BJ (cell line): ENCODE data around the gene NLRP3. TPM values are rescaled to one million over a fixed set of nuclear protein-coding genes. Genes with fewer than 3 reads are reported as not detected.
"Not testable (repeated sequence)": the region's sequence is repeated elsewhere in the genome, so short reads cannot be mapped to it uniquely, and the experiment has no call there.

Source experiments
- CTCF ChIA-PET: fragments of 350-600 bp; formaldehyde crosslinking; extraction: SDS; loops from one replicate; lab custom pipeline; 2021; ENCODE audit warnings: antibody characterized with exemption, inconsistent platforms; lab: Yijun Ruan, JAX
- POLR2A ChIA-PET: fragments of 300-600 bp; sonication (Branson Sonifier 250); formaldehyde crosslinking; extraction: SDS; loops from one replicate; lab custom pipeline; 2021; ENCODE audit warnings: antibody characterized with exemption; lab: Charles Lee
- DNase-seq: peaks from one replicate; pipeline ENCODE4 v3.0.0-alpha.2; 2011; ENCODE audit warnings: low read depth
- H3K27me3 ChIP-seq: 2 replicates; pipeline ENCODE4 v1.6.0; 2011; ENCODE audit warnings: low read length; ENCODE audit not compliant: control insufficient read depth, insufficient read depth
- H3K36me3 ChIP-seq: 2 replicates; pipeline ENCODE4 v1.5.1; 2011; ENCODE audit warnings: low read length; ENCODE audit not compliant: control insufficient read depth, insufficient read depth
- H3K4me3 ChIP-seq: 2 replicates; pipeline ENCODE4 v1.5.1; 2011; ENCODE audit warnings: low read depth, mild to moderate bottlenecking, control low read depth, low read length
- CTCF ChIP-seq: IDR thresholded peaks from 2 replicates; pipeline ENCODE4 v1.5.1; 2011; ENCODE audit warnings: low read depth, mild to moderate bottlenecking, control low read depth, inconsistent platforms, low read length, moderate library complexity; ENCODE audit not compliant: insufficient read depth
- polyA plus RNA-seq: library from polyadenylated mRNA; depleted of rRNA; stranded (reverse); fragments of >200 nt; gene quantifications from 2 replicates; pipeline ENCODE4 v1.2.3, GENCODE V29; 2011

Gene NLRP3
- polyA plus RNA-seq, 1 experiment: not detected

- DNase-seq: no peak
- no peak for TF ChIP-seq CTCF
- Histone ChIP-seq H3K36me3 (no peaks in the 10 kb centered on the region), H3K27me3 (0 out of 2 replicates have a peak, but pooled peaks cover 3% of the 10 kb centered on the region), H3K4me3 (no peak overlapping the region)
- POLR2A ChIA-PET: no interaction called here
- CTCF ChIA-PET: interaction anchor here (0.8 kb wide), 1 partner anchor 9 kb away, joined by 3 read pairs; no protein-coding TSS in a partner anchor
Measured at GRCh38 chr1:247376659-247377058, 39.3 kb upstream of the NLRP3 start.

- H3K27me3 ChIP-seq, POLR2A ChIA-PET, H3K4me3 ChIP-seq, H3K36me3 ChIP-seq, CTCF ChIA-PET, DNase-seq: not testable (repeated sequence)
Measured at GRCh38 chr1:247377656-247378055, 38.3 kb upstream of the NLRP3 start.

- no peak for DNase-seq
- Histone ChIP-seq H3K36me3 (no peaks in the 10 kb centered on the region), H3K4me3 (no peak overlapping the region), H3K27me3 (0 out of 2 replicates have a peak, but pooled peaks cover 3% of the 10 kb centered on the region)
- TF ChIP-seq CTCF: no peak
- ChIA-PET CTCF (interaction anchor here (1.6 kb wide), 1 partner anchor 12 kb away, joined by 10 read pairs; no protein-coding TSS in a partner anchor), POLR2A (no interaction called here)
Measured at GRCh38 chr1:247378334-247379073, 37.5 kb upstream of the NLRP3 start.

- CTCF ChIA-PET: interaction anchor here (1.3 to 4.4 kb wide), 3 partner anchors 9 to 13 kb away, joined by 4 to 20 read pairs (median 5); no protein-coding TSS in a partner anchor
- H3K36me3 ChIP-seq: no peaks in the 10 kb centered on the region
- no peak for TF ChIP-seq CTCF
- DNase-seq: no peak
- no peaks in the 10 kb centered on the region for H3K27me3 ChIP-seq
- H3K4me3 ChIP-seq: no peak overlapping the region
- POLR2A ChIA-PET: no interaction called here
Measured at GRCh38 chr1:247385283-247385682, 30.7 kb upstream of the NLRP3 start.

- ChIA-PET CTCF (interaction anchor here (1.1 to 1.3 kb wide), 2 partner anchors 9 to 14 kb away, joined by 3 to 4 read pairs; no protein-coding TSS in a partner anchor), POLR2A (no interaction called here)
- no peak for TF ChIP-seq CTCF
- Histone ChIP-seq H3K36me3 (no peaks in the 10 kb centered on the region), H3K27me3 (no peaks in the 10 kb centered on the region), H3K4me3 (no peak overlapping the region)
- DNase-seq: no peak
Measured at GRCh38 chr1:247386217-247386616, 29.8 kb upstream of the NLRP3 start.
